Activated CD4-positive, alpha-beta T cell treated with anti-CD3 and anti-CD28 coated beads for 4 hours (primary cell): ENCODE results near the gene FCER2.
A peak's percentile ranks its signal among the peaks of the same experiment; 100 is the strongest.

Experiments used
- DNase-seq, 2 donors: peaks; one replicate each; pipeline ENCODE4 v3.0.0-alpha.2; 2020

FCER2 gene

DNA sequence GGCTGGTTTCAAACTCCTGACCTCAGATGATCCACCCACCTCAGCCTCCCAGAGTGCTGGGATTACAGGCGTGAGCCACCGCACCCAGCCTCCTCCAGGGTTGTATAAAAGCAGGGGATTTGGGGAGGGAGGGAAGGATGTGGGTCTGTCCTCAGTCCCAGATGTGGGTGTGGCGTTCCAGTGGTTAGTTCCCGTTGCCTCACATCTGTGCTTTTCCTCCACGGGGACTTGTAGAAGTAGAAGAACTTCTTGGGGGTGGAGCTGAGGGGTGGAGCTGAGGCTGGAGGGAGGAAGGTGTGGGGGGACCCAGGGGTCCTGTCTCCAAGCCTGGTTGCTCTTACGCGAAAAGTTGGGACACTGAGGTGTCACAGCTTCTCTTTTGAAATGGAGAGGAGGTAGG, 25.6 kb downstream of the FCER2 start:
- DNase-seq, result no peak

DNA sequence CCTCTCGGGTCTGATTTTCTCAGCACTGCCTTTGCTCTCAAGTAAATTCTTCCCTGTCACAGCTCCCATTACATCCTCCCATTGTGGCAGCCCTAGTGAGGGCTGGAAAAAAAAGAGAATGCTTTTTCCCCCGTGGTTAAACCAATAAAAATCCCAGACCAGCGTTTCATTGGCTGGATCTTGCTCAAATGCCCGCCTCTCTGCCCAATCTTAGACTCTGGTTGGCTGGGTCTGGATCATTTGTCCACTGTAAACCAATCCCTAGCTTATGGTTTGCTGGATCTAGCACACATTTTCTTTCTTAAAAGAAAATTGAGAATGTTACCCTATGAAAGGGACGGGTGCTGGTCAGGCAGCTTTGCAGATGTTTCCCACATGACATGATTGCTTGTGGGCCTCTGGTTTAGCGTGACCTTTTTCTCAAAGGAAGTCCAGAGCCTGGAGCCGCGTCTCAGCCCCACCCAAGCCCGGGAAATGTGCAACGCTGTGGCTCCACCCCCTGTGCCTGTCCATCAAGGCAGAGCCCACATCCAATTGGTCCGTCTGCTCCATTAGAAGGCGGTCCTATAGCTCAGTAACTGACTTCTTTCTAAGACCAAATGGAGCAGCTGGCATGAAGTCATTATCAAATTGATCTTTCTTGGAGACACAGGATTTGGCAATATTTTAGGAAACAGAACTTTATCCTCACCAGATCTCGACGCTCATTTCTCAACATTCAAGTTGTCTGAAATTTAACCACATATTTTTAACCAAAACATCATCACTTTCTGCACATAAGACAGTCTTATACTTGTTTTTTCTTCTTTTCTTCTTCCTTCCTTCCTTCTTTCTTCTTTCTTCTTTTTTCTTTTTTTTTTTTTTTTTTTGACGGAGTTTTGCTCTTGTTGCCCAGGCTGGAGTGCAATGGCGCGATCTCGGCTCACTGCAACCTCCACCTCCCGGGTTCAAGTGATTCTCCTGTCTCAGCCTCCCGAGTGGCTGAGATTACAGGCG, 27.6 kb downstream of the FCER2 start:
- no peak for DNase-seq

DNA sequence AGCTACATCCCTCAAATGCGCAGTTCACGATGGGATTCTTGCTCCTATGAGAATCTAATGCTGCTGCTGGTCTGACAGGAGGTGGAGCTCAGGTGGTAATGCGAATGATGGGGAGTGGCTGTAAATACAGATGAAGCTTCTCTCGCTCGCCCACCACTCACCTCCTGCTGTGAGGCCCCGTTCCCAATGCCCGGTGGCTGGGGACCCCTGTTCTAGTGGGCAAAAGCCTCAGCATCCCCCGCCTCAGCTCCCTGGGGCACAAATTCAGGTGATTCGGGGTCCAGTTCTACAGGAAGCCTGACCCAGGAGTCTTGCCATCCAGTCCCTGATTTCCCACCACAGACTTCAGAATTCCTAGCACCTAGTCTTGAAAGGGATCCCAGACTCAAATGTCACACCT, 29.4 kb downstream of the FCER2 start:
- DNase-seq, result no peak

DNA sequence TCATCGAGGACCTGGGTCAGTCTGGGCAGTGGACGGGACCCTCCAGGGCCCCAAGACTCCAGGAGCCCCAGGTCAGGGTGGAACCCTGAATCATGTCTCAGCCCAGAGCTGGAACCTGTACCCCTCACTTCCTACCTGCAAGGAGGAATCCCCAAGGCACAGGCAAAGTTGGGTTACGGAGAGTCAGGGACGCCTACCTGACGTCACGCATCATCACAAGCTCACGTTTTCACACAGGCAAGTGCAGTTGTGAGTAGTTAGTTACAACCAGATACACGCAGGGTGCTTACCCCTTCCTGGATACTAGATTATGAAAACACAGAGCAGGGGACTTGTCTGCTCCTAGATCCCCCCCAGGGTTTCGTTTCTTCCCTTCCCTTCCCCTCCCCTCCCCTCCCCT, 31.1 kb downstream of the FCER2 start:
- no peak for DNase-seq

DNA sequence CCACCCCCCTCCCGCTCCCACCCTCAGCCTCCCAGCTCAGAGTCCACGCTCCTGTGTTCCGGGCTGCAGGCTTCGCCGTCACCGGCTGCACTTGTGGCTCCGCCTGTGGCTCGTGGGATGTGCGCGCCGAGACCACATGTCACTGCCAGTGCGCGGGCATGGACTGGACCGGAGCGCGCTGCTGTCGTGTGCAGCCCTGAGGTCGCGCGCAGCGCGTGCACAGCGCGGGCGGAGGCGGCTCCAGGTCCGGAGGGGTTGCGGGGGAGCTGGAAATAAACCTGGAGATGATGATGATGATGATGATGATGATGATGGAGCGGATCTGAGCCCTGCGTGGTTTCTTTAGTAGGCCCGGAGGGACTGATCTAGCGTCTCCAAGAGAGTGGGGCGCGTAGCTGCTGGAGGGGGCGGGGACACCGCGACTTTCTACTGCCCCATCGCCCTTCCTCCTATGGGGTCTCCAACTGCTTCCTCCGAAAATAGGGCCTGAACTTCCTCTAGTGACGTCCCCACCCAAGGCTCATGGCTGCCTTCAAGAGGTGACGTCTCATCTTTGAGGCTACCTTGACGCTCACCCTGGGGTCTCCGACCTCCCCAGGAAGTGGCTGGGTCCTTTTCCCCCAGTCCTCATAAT, 31.7 kb downstream of the FCER2 start:
- no peak for DNase-seq

DNA sequence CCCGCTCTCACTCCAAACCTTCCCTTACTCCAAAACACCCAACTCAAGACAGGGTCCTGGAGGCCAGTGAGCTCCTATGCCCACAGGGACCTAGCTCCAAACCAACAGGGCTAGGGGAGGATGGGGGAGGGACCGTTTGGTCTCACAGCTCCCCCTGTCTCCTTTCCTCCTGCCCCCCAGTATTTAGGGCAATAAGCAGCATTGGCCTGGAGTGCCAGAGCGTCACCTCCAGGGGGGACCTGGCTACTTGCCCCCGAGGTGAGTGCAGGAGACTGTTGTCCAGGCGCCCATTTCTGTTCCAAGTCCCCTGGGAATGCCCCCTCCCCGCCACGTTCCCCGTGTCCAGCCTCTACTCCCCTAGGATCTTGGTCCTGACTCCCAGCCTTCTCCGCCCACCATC, 32.3 kb downstream of the FCER2 start:
- DNase-seq, result no peak

DNA sequence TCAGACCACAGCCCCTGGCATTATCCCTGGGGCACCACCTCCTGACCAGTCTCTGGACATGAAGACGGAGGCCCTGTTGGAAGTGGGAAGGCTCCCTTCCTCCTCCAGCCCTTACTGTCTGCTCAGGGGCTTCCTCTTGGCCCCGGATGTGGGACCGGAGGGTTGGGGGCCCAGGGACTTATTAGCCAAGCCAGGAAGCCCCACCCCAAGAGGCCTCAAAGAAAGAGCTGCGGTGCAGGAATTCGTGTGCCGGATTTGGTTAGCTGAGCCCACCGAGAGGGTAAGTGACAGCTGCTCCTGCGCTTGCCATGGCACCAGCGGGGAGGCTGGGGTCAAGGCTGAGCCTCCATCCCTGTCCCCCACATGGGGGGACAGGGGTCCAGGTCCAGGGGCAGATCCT, 33.1 kb downstream of the FCER2 start, which contains the start of gene RETN:
TSS of gene RETN (plus strand) at position 208 of the 400 bp plus-strand sequence. CDS start 278 bp downstream, outside the sequence.
- no peak for DNase-seq

DNA sequence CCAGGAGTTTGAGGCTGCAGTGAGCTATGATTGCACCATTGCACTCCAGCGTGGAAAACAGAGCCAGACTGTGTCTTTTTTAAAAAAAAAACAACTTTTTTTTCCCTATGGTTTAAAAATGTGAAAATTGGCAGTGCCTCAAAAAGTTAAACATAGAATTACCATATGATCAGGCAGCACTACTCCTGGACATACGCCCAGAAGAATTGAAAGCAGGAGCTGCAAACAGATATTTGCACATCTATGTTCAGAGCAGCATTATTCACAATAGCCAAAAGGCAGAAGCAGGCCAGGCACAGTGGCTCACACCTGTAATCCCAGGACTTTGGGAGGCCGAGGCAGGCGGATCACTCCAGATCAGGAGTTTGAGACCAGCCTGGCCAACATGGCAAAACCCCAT, 36.9 kb downstream of the FCER2 start:
- DNase-seq, result no peak

DNA sequence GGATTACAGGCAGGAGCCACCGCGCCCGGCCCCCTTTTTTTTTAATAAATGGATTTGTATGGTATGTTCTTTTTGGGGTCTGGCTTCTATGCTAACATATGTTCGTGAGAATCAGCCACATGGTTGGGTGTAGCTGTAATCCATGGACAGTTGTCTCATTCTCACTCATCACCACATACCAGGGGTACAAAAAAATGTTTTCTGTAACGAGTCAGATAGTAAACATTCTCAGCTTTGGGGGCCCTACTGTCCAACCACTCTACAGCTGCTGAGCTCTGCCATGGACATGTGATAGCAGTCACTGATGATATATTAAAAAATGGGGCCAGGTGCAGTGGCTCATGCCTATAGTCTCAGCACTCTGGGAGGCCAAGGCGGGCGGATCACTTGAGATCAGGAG, 38.2 kb downstream of the FCER2 start:
- DNase-seq, result no peak

DNA sequence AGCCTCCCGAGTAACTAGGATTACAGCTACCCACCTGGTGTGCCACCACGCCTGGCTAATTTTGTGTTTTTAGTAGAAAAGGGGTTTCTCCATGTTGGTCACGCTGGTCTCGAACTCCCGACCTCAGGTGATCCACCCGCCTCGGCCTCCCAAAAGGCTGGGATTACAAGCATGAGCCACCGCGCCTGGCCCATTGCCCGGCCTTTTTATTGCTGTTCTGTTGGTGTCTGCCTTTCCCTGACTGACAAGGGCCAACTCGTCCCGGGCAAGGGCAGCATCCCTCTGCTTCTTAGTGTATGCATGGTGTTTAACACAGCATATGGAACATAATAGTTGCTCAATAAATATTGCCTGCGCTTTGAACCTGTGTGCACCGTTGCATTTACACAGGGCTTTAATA, 39.3 kb downstream of the FCER2 start:
- DNase-seq, result no peak

DNA sequence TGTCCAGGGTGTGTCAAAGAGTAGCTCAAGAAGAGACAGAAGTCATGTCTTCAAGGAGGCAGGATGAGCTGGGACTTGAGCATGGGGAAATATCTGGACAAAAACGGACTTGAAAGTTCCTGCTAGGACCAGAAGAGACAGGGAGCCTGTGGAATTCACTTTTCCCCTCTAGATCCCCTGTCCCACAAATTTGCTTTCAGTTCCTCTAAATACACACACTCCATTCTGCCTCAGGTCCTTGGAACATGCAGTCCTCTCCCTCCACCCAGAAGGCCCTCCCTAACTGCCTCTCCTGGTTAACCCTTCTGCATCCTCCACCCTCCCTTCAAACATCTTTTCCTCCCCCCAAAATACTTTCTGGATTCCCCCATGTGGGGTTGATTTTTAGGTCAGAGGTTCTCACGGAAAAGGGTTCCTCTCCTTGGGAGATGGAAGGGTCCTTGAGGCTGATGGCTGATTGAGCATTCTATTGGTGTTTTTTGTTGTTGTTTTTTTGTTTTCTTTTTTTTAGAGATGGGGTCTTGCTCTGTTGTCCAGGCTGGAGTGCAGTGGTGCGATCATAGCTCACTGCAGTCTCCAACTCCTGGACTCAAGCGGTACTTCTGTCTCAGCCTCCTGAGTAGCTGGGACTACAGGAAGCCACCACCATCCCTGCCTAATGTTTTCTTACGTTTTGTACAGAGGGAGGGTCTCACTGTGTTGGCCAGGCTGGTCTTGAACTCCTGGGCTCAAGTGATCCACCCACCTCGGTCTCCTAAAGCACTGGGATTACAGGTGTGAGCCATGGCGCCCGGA, 40.0 kb downstream of the FCER2 start:
- no peak for DNase-seq

DNA sequence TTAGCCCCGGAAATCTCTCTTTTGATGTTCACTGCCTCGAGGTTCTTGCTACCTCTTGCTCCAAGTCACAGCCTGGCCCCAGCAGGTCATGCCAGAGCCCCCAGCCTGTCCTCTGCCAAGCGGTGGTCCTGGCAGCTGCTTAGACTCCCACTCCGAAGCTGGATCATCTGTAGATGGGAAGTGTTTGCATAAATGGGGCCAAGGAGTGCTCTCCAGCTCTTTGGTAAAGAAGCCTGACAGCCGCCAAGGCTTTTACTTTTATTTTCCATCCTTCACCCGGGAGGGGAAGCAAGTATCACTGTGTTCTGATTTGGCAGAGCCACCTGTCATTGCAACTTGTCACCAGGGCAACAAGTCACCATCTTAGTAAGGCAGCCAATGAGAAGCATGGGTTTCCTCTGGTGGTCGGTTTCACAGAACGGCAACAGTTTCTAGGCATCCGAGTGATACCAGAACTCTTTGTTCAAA, 43.7 kb downstream of the FCER2 start:
- peak in 1 of 2 donors; percentile 25 for DNase-seq

DNA sequence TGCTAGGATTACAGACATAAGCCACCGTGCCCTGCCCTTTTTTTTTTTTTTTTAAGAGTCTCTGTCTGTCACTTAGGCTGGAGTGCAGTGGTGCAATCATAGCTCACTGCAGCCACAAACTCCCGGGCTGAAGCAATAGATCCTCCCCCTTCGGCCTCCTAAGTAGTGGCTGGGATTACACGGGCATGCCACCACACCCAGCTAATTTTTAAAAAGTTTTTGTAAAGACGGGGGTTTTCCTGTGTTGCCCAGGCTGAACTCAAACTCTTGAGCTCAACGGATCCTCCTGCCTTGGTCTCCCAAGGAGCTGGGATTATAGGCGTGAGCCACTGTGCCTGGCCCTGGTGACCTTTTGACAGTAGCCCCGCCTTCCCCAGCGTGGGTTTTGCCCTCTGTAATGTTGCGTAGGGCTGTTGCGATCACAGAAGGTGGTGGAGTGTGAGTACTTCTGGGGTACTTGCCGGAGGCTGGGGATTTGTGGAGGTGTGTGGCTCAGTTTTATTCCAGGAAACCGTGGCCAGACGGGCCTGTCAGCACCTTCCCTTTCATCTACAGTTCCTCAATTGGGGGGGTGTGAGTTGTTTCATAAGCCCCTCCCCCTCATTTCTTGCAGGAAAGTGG, 44.7 kb downstream of the FCER2 start:
- DNase-seq, result peak in 1 of 2 donors; percentile 25

DNA sequence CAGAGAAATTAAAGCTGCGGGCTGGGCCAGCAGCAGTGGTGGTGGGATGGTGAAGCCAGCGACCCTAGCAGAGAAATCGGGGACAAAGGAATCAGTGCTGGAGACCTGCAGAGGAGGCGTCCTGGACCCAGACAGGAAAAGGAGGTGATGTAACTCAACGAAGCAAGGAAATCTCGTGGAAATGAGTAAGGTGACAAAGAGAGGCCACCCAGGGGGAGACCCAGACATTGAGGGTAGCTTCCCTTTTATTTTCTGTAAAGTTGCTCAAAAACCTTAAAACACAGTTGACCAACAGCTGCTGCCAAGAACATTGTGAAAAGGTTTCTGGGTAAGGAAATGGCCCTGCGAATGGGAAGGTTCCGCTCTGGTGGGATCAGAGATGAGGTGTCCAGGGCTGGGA, 46.4 kb downstream of the FCER2 start:
- no peak for DNase-seq

DNA sequence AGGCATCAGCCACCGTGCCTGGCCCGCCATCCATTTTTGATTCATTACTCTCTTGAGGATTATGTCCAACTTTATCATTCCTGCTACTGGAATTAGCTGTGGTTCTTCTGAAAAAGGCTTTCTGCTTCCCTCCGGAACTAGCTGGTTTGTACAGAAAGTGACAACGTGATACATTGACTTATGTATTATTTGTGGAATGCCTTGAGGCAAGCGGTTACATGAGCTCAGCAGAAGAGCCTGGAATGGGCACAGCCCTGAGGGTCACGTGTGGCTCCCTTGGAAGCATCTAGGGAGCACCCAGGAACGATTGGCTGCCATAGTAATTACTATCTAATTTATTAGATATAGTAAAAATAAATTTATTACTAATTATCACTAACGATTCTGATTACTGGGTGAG, 47.5 kb downstream of the FCER2 start:
- DNase-seq, result no peak

DNA sequence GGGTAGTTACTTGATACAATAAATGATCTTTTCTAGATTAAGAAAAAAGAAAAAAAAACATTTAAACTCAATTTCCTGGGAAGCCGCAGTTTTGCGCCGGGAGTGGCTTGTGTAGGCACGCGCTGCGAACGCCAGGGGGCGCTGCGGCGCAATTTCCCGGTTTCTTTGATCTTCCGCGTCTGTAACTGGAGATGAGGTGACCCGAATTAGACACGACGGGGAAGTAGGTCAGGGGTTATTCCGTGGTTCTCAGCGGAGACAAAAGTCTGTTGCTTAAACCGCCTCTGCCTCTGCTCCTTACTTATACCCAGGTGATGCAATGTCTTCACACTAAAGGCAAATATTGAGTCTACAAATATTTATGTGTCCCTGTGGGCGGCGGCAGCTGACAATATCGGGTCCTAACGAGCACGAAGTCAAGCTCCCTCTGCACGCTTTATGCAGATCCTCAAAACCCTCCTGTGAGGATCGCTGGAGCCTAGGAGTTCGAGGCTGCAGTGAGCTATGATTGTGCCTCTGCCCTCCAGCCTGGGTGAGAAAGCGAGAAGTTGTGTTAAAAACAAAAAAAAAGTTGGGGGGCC, 49.8 kb downstream of the FCER2 start:
- DNase-seq, result peak; percentile 77 to 88

DNA sequence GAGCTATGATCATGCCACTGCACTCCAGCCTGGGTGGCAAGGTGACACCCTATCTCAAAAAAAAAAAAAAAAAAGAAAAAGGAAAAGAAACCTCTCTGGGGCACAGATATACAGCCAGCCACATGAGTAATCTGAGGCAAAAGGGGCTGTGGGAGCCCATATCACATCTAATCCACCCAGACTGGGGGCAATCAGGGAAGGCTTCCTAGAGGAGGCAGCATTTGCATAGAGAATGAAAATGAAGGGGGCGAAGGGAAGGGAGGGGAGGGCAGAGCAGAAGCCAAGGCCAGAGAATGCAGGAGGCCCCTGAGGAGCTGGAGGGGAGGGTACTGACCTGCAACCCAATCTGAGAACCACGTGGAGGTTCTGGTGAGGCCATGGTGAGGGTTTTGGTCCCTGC, 51.8 kb downstream of the FCER2 start:
- DNase-seq, result no peak

DNA sequence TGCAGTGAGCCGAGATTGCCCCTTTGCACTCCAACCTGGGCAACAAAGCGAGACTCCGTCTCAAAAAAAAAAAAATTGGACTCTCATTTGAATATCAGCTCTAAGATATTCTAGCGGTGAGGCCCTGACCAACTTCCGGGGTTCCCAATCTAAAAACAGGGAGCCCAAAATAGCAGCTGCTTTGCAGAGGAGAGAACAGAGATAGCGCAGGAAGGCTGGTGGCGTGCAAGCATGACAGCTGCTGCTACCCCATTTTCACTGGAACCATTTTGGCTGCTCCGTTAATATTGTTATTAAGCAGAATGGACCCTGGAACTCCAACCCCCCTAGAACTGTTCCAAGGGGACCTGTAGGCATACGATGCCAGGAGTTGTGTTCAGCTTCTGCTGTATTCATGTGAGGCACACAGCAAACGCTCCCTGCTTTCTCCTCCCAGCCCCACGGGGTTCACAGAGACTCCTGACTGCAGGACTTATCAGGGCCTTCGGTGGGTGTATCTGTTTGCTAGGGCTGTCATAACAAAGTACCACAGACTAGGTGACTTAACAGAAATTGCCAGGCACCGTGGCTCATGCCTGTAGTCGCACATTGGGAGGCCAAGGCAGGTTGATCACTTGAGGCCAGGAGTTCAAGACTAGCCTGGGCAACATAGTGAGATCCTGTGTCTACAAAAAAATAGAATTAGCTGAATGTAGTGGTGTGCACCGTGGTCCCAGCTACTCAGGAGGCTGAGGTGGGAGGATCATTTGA, 53.5 kb downstream of the FCER2 start:
- DNase-seq, result no peak

DNA sequence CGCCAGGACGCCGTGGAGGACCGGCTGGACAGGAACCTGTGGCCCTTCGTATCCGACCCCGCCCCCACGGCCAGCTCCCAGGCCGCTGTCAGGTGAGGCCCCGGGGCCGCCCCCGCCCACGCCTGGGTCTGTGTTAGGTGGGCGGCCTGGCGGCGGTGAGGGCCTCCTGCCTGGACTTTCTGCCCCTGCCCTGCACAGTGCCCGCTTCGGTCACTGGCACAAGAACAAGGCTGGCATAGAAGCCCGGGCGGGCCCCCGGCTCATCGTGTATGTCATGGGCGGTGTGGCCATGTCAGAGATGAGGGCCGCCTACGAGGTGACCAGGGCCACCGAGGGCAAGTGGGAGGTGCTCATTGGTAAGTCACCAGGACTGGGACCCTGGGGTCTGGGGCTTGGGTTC, 54.8 kb downstream of the FCER2 start:
- DNase-seq, result no peak

DNA sequence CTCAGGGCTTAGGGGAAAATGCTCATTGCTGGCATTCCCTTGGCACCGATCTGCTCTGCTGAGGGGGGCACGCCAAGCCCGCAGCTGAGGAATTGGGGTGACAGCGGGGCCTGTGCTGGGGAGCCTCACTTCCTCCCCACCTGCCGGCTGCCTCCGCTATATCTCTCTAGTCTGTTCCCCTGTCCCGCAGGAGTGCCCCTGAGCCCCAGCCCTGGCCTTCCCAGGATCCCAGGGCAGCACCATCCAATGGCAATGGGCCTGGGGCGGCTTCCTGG, 55.6 kb downstream of the FCER2 start:
- DNase-seq, result no peak

DNA sequence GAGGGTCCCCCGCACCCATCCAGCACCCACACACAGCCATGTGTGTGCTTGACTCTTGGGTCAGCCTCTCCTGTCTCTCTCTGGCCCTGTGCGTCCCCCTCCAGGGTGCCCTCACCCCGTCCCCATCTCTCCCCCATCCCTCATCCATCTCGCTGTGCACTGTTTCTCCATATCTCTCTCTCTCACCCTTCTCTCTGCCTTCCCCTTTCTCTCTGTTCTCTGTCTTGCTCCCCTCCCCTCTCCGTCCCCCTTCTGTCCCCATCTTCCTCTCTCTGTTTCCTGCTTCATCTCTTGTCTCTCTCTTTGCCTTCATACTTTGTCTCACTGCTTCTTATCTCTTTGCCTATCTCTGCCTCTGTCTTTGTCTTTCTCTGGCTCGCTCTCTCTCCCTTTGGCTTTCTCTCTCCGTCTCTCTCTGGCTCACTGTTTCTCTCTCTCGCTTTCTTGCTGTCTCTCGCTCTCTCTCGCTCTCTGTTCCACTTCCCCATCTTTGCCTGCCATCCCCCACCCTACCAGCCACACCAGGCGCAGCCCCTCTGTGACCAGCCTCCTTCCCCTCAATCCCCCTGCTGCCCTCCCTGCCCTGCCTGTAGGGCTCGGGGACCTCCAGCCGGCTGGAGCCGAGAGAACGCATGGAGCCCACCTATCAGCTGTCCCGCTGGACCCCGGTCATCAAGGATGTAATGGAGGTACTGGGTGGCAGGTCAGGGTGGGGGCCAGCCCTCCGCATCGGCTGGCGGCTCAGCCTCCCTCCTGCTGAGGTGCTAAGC, 56.1 kb downstream of the FCER2 start:
- DNase-seq, result no peak
